ENCODE data around the gene MAS1. TPM values are rescaled to one million over a fixed set of nuclear protein-coding genes. Genes with fewer than 3 reads are reported as not detected.

The MAS1 gene
- total RNA-seq, 6 donors from 2014 or later, result 0.03 TPM; not detected in 5

DNA sequence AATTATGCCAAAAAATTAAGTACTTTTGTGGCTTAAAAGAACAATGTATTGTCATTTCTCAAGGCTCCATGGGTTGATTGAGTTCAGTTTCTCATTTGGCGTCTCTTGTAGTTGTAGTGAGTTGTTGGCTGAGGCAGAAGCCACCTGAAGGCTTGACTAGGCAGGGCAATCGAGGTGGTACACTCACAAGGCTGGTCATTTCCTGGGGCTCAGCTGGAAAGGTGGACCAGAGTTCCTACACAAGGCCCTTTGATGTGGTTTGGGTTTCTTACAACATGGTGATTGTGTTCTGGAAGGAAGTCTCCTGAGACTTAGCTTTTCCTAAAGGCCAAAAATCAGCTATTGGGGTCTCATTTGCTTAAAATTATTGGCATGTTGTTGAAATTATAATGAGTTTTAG lies 22.6 kb downstream of the MAS1 start:
- no peak for ATAC-seq (ENCODE audit: low FRiP score in 2 of 2)
- DNase-seq, result no peak
- 74 to 79% methylated on average over 2 of the region's 2 CpGs for WGBS, 2 donors
- no peaks in the 10 kb centered on the region for H3K9me3 ChIP-seq
- TF ChIP-seq POLR2AphosphoS5 (IDR thresholded peaks at IDR 0.05), result no peak
- TF ChIP-seq POLR2A (IDR thresholded peaks at IDR 0.05), result no peak
- TF ChIP-seq CTCF (IDR thresholded peaks at IDR 0.05), result no peak
- TF ChIP-seq EP300 (IDR thresholded peaks at IDR 0.05), result no peak
- no peak overlapping the region for H3K27ac ChIP-seq
- no peaks in the 10 kb centered on the region for H3K4me1 ChIP-seq
- no peaks in the 10 kb centered on the region for H3K36me3 ChIP-seq
- H3K4me3 ChIP-seq, result no peak overlapping the region
- H3K27me3 ChIP-seq, result no peaks in the 10 kb centered on the region

DNA sequence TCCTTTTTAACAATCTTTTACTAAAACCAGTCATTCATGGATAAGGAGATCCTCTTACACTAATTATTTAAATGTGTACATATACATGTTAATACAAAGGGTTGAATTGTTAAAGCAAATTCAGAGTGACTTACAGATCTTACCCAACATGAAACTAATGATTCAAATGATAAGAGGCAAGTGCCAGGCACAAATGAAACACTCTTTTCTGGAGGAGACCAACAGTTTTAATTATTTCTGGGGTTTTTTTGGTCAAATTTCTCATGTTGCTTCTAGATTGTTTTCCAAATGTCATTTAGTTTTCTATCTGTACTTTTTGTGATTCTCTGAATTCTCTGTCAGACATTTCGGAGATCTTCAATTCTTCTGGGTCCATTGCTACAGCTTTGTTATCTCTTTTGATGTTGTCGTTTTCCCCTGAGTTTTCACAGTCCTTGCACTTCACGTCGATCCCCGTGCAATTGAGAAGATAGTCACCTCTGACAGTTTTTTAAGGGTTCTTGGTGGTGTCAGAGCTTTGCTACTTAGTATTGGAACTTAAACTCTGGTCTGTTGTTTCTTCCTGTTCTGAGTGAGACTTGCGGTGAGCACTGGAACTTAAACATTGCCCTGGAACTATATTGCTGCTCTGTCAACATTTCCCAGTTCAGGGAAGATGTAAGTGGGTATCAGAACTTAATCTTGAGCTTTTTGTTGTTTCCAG lies 23.2 kb downstream of the MAS1 start:
- Histone ChIP-seq H3K36me3 (no peaks in the 10 kb centered on the region), H3K4me1 (no peaks in the 10 kb centered on the region), H3K9me3 (no peaks in the 10 kb centered on the region), H3K27ac (no peak overlapping the region), H3K27me3 (no peaks in the 10 kb centered on the region), H3K4me3 (no peak overlapping the region)
- no peak for TF ChIP-seq EP300 (IDR thresholded peaks at IDR 0.05)
- no peak for TF ChIP-seq POLR2AphosphoS5 (IDR thresholded peaks at IDR 0.05)
- TF ChIP-seq POLR2A (IDR thresholded peaks at IDR 0.05), result no peak
- no peak for TF ChIP-seq CTCF (IDR thresholded peaks at IDR 0.05)
- WGBS, 2 donors, result 85 to 90% methylated on average over 6 of the region's 6 CpGs
- no peak for DNase-seq
- ATAC-seq (ENCODE audit: low FRiP score in 2 of 2), result no peak

DNA sequence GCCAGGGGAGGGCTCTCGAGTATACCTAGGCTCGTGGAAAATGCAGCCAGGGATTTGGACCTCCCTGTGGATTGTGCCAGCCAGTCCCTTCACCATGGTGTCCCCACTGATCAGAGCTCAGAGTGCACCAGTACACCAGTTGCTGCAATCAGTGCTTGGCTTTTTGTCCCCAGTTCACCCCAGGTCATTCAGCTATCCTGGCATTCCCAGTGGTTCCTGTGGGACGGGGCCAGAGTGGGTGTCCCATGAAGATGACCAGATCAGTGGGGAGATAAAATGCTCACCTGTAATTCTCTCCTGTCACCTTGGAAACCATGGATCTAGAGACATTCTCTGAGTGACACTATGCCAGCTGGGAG lies 23.8 kb downstream of the MAS1 start:
- H3K4me1 ChIP-seq, result no peaks in the 10 kb centered on the region
- TF ChIP-seq POLR2AphosphoS5 (IDR thresholded peaks at IDR 0.05), result no peak
- TF ChIP-seq EP300 (IDR thresholded peaks at IDR 0.05), result no peak
- TF ChIP-seq CTCF (IDR thresholded peaks at IDR 0.05), result no peak
- 71 to 91% methylated on average over 2 to 3 of the region's 3 CpGs for WGBS, 2 donors
- ATAC-seq (ENCODE audit: low FRiP score in 2 of 2), result no peak
- no peak for DNase-seq
- no peaks in the 10 kb centered on the region for H3K27me3 ChIP-seq
- no peak overlapping the region for H3K4me3 ChIP-seq
- H3K36me3 ChIP-seq, result no peaks in the 10 kb centered on the region
- H3K9me3 ChIP-seq, result no peaks in the 10 kb centered on the region
- no peak overlapping the region for H3K27ac ChIP-seq

DNA sequence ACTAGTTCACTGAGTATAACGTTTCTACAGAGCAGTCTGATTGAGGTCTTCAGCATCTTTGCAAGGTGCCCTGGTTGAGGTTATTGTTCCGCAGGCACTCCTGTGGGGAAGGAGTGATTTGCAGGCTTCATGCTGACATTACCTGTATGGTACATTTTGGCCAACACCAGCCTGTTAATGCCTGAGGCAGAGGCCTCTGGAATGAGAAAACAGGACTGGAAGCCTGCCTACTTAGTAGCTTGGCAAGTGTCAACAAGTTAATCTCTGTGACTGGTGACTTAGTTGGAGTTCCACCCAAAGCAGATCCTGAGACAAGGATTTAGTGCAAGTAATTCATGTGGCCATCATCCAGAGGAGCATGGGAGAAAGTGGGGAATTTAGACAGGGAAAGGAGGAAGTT lies 24.6 kb downstream of the MAS1 start:
- H3K27me3 ChIP-seq, result no peaks in the 10 kb centered on the region
- no peak overlapping the region for H3K4me3 ChIP-seq
- 65 to 78% methylated on average over 2 of the region's 2 CpGs for WGBS, 2 donors
- TF ChIP-seq CTCF (IDR thresholded peaks at IDR 0.05) (no peak), POLR2AphosphoS5 (IDR thresholded peaks at IDR 0.05) (no peak), EP300 (IDR thresholded peaks at IDR 0.05) (no peak), POLR2A (IDR thresholded peaks at IDR 0.05) (no peak)
- H3K27ac ChIP-seq, result no peak overlapping the region
- H3K36me3 ChIP-seq, result no peaks in the 10 kb centered on the region
- ATAC-seq (ENCODE audit: low FRiP score in 2 of 2) (no peak), DNase-seq (no peak)
- no peaks in the 10 kb centered on the region for H3K4me1 ChIP-seq
- H3K9me3 ChIP-seq, result no peaks in the 10 kb centered on the region

DNA sequence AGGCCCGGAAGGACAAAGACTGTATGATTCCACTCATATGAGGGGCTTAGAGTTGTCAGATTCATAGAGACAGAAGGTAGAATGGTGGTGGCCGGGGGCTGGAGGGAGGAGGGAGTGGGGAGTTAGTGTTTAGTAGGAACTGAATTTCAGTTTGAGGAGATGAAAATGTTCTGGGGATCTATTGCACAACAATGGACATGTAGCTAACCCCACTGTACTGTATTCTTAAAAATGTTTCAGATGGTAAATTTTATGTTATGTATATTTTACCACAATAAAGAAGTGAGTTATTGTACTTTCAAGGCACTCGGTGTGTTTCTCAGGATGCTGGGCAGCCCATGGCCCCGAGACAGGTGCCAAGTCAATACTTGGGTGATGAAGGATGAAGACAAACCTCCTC lies 25.4 kb downstream of the MAS1 start:
- Histone ChIP-seq H3K9me3 (no peaks in the 10 kb centered on the region), H3K27ac (no peak overlapping the region), H3K4me3 (no peak overlapping the region), H3K36me3 (no peaks in the 10 kb centered on the region), H3K27me3 (no peaks in the 10 kb centered on the region), H3K4me1 (no peaks in the 10 kb centered on the region)
- DNase-seq (no peak), ATAC-seq (ENCODE audit: low FRiP score in 2 of 2) (no peak)
- 77 to 88% methylated on average over 4 of the region's 4 CpGs for WGBS, 2 donors
- TF ChIP-seq POLR2AphosphoS5 (IDR thresholded peaks at IDR 0.05), result no peak
- no peak for TF ChIP-seq EP300 (IDR thresholded peaks at IDR 0.05)
- no peak for TF ChIP-seq POLR2A (IDR thresholded peaks at IDR 0.05)
- TF ChIP-seq CTCF (IDR thresholded peaks at IDR 0.05), result no peak
